ENCODE measurements around the gene GABRP. TPM values are rescaled to one million over a fixed set of nuclear protein-coding genes. Genes with fewer than 3 reads are reported as not detected.

GABRP gene
- total RNA-seq, 1 donor from 2014 or later, result not detected

- no peaks in the 10 kb centered on the region for H3K4me1 Mint-ChIP-seq
- no peak overlapping the region for H3K27ac ChIP-seq
- TF ChIP-seq EZH2 (IDR thresholded peaks at IDR 0.05) (no peak), CTCF (IDR thresholded peaks at IDR 0.05) (no peak), EZH2phosphoT487 (IDR thresholded peaks at IDR 0.05) (no peak)
- DNase-seq (ENCODE audit: low spot score), result no peak
- peaks cover 3% of the 10 kb centered on the region for H3K9me3 Mint-ChIP-seq
- H3F3A ChIP-seq (ENCODE audit: low read depth), result no peaks in the 10 kb centered on the region
- no peaks in the 10 kb centered on the region for H3K9me3 ChIP-seq (ENCODE audit: low read depth)
- H3K79me2 ChIP-seq (ENCODE audit: low read depth), result no peaks in the 10 kb centered on the region
- no peaks in the 10 kb centered on the region for H3K36me3 ChIP-seq
- H3K4me2 ChIP-seq, result no peak overlapping the region
- no peak overlapping the region for H3K27ac Mint-ChIP-seq
- H3K27me3 ChIP-seq, result no peaks in the 10 kb centered on the region
- H3K9ac ChIP-seq, result no peak overlapping the region
- no peaks in the 10 kb centered on the region for H3K36me3 Mint-ChIP-seq
- no peaks in the 10 kb centered on the region for H3K27me3 Mint-ChIP-seq (ENCODE audit: insufficient read depth, low read depth)
- no peaks in the 10 kb centered on the region for H4K20me1 ChIP-seq (ENCODE audit: low read depth)
- H2AFZ ChIP-seq (replicated peaks), result no peak overlapping the region
- no peaks in the 10 kb centered on the region for H3K4me1 ChIP-seq
- H3K4me3 Mint-ChIP-seq, result no peak overlapping the region
- H3K4me3 ChIP-seq, result no peak overlapping the region
Measured at GRCh38 chr5:170819824-170820223, 36.3 kb downstream of the GABRP start.

GRCh38 chr5:170821257-170821800, 37.8 kb downstream of the GABRP start:
- no peaks in the 10 kb centered on the region for H3K9me3 ChIP-seq (ENCODE audit: low read depth)
- H3K36me3 Mint-ChIP-seq, result no peaks in the 10 kb centered on the region
- no peak overlapping the region for H3K9ac ChIP-seq
- no peaks in the 10 kb centered on the region for H3K4me1 Mint-ChIP-seq
- no peaks in the 10 kb centered on the region for H3K27me3 ChIP-seq
- TF ChIP-seq CTCF (IDR thresholded peaks at IDR 0.05), result no peak
- DNase-seq (ENCODE audit: low spot score), result no peak
- no peak overlapping the region for H3K4me2 ChIP-seq
- H3K36me3 ChIP-seq, result no peaks in the 10 kb centered on the region
- H3K27me3 Mint-ChIP-seq (ENCODE audit: insufficient read depth, low read depth), result no peaks in the 10 kb centered on the region
- H3K4me3 Mint-ChIP-seq, result no peak overlapping the region
- H3K27ac ChIP-seq, result no peak overlapping the region
- no peaks in the 10 kb centered on the region for H4K20me1 ChIP-seq (ENCODE audit: low read depth)
- no peaks in the 10 kb centered on the region for H3K4me1 ChIP-seq
- H3K9me3 Mint-ChIP-seq, result peaks cover 8% of the 10 kb centered on the region
- no peaks in the 10 kb centered on the region for H3F3A ChIP-seq (ENCODE audit: low read depth)
- H3K4me3 ChIP-seq, result no peak overlapping the region
- no peaks in the 10 kb centered on the region for H3K79me2 ChIP-seq (ENCODE audit: low read depth)
- no peak overlapping the region for H2AFZ ChIP-seq (replicated peaks)
- H3K27ac Mint-ChIP-seq, result no peak overlapping the region

- no peaks in the 10 kb centered on the region for H4K20me1 ChIP-seq (ENCODE audit: low read depth)
- Mint-ChIP-seq H3K4me1 (no peaks in the 10 kb centered on the region), H3K9me3 (peaks cover 13% of the 10 kb centered on the region), H3K4me3 (no peak overlapping the region), H3K36me3 (no peaks in the 10 kb centered on the region), H3K27ac (no peak overlapping the region), H3K27me3 (ENCODE audit: insufficient read depth, low read depth) (no peaks in the 10 kb centered on the region)
- no peak overlapping the region for H3K4me3 ChIP-seq
- H3K27ac ChIP-seq, result no peak overlapping the region
- H3F3A ChIP-seq (ENCODE audit: low read depth), result no peaks in the 10 kb centered on the region
- H3K9ac ChIP-seq, result no peak overlapping the region
- TF ChIP-seq EZH2 (IDR thresholded peaks at IDR 0.05) (no peak), EZH2phosphoT487 (IDR thresholded peaks at IDR 0.05) (no peak), CTCF (IDR thresholded peaks at IDR 0.05) (no peak)
- H3K27me3 ChIP-seq, result no peaks in the 10 kb centered on the region
- no peaks in the 10 kb centered on the region for H3K79me2 ChIP-seq (ENCODE audit: low read depth)
- H3K36me3 ChIP-seq, result no peaks in the 10 kb centered on the region
- no peak for DNase-seq (ENCODE audit: low spot score)
- no peaks in the 10 kb centered on the region for H3K4me1 ChIP-seq
- H3K4me2 ChIP-seq, result no peak overlapping the region
- H2AFZ ChIP-seq (replicated peaks), result no peak overlapping the region
- H3K9me3 ChIP-seq (ENCODE audit: low read depth), result no peaks in the 10 kb centered on the region
Measured at GRCh38 chr5:170826117-170826516, 42.6 kb downstream of the GABRP start.

Measured in neural progenitor cell (in vitro differentiated cells).